ENCODE results near the gene STRA8.

The STRA8 gene

GRCh38 chr7:135271255-135271615, 37.6 kb downstream of the STRA8 start:
- in situ Hi-C loops (cut with HindIII; ENCODE audit: low sequenced_read_pairs) = no loop called here
- H3K4me3 ChIP-seq (ENCODE audit: low read depth, low read length) = no peak overlapping the region
- TF ChIP-seq CTCF (IDR thresholded peaks at IDR 0.05; ENCODE audit: low read depth, low read length, missing control alignments) = no peak
- no peak for DNase-seq (ENCODE audit: low read depth)

- no peak for TF ChIP-seq CTCF (IDR thresholded peaks at IDR 0.05; ENCODE audit: low read depth, low read length, missing control alignments)
- in situ Hi-C loops (cut with HindIII; ENCODE audit: low sequenced_read_pairs) = no loop called here
- DNase-seq (ENCODE audit: low read depth) = no peak
- H3K4me3 ChIP-seq (ENCODE audit: low read depth, low read length) = no peak overlapping the region
These were observed 38.7 kb downstream of the STRA8 start for GRCh38 chr7:135272303-135272702.

GRCh38 chr7:135273581-135273980, 39.9 kb downstream of the STRA8 start:
- in situ Hi-C loops (cut with HindIII; ENCODE audit: low sequenced_read_pairs) = no loop called here
- H3K4me3 ChIP-seq (ENCODE audit: low read depth, low read length) = no peak overlapping the region
- no peak for DNase-seq (ENCODE audit: low read depth)
- no peak for TF ChIP-seq CTCF (IDR thresholded peaks at IDR 0.05; ENCODE audit: low read depth, low read length, missing control alignments)

- in situ Hi-C loops (cut with HindIII; ENCODE audit: low sequenced_read_pairs) = no loop called here
- peak; percentile 84 for TF ChIP-seq CTCF (IDR thresholded peaks at IDR 0.05; ENCODE audit: low read depth, low read length, missing control alignments)
- no peak overlapping the region for H3K4me3 ChIP-seq (ENCODE audit: low read depth, low read length)
- DNase-seq (ENCODE audit: low read depth) = peak; percentile 62
These were observed 41.0 kb downstream of the STRA8 start for GRCh38 chr7:135274495-135275268.

GRCh38 chr7:135275971-135276580, 42.4 kb downstream of the STRA8 start:
- TF ChIP-seq CTCF (IDR thresholded peaks at IDR 0.05; ENCODE audit: low read depth, low read length, missing control alignments) = no peak
- no peak for DNase-seq (ENCODE audit: low read depth)
- in situ Hi-C loops (cut with HindIII; ENCODE audit: low sequenced_read_pairs) = no loop called here
- H3K4me3 ChIP-seq (ENCODE audit: low read depth, low read length) = no peak overlapping the region

GRCh38 chr7:135277161-135277560, 43.5 kb downstream of the STRA8 start:
- no peak for DNase-seq (ENCODE audit: low read depth)
- in situ Hi-C loops (cut with HindIII; ENCODE audit: low sequenced_read_pairs) = no loop called here
- no peak for TF ChIP-seq CTCF (IDR thresholded peaks at IDR 0.05; ENCODE audit: low read depth, low read length, missing control alignments)
- H3K4me3 ChIP-seq (ENCODE audit: low read depth, low read length) = no peak overlapping the region
